ENCODE measurements around the gene NRXN3.

NRXN3 gene

GRCh38 chr14:78242086-78242485, 71.9 kb downstream of the NRXN3 start:
- Mint-ChIP-seq H3K9me3 (no peaks in the 10 kb centered on the region), H3K27me3 (no peaks in the 10 kb centered on the region), H3K36me3 (no peaks in the 10 kb centered on the region), H3K4me1 (no peaks in the 10 kb centered on the region), H3K4me3 (no peak overlapping the region), H3K27ac (no peak overlapping the region)
- CTCF ChIA-PET = no interaction called here
- no peak for DNase-seq

GRCh38 chr14:78243187-78243586, 73.0 kb downstream of the NRXN3 start:
- Mint-ChIP-seq H3K36me3 (no peaks in the 10 kb centered on the region), H3K9me3 (no peaks in the 10 kb centered on the region), H3K27me3 (no peaks in the 10 kb centered on the region), H3K4me1 (no peaks in the 10 kb centered on the region), H3K4me3 (no peak overlapping the region), H3K27ac (no peak overlapping the region)
- CTCF ChIA-PET = no interaction called here
- DNase-seq = no peak

- no peak for DNase-seq
- no peaks in the 10 kb centered on the region for H3K36me3 Mint-ChIP-seq
- no peaks in the 10 kb centered on the region for H3K27me3 Mint-ChIP-seq
- no peaks in the 10 kb centered on the region for H3K9me3 Mint-ChIP-seq
- no peak overlapping the region for H3K4me3 Mint-ChIP-seq
- no peaks in the 10 kb centered on the region for H3K4me1 Mint-ChIP-seq
- CTCF ChIA-PET = no interaction called here
- no peak overlapping the region for H3K27ac Mint-ChIP-seq
Observed at GRCh38 chr14:78245238-78245637, 75.1 kb downstream of the NRXN3 start.

GRCh38 chr14:78248501-78249090, 78.4 kb downstream of the NRXN3 start:
- no peaks in the 10 kb centered on the region for H3K36me3 Mint-ChIP-seq

GRCh38 chr14:78251308-78251707, 81.1 kb downstream of the NRXN3 start:
- H3K27ac Mint-ChIP-seq = no peak overlapping the region
- no peaks in the 10 kb centered on the region for H3K9me3 Mint-ChIP-seq

More at GRCh38 chr14:78248501-78249090, 78.4 kb downstream of the NRXN3 start:
- Mint-ChIP-seq H3K27ac (no peak overlapping the region), H3K27me3 (no peaks in the 10 kb centered on the region), H3K4me1 (no peaks in the 10 kb centered on the region), H3K9me3 (no peaks in the 10 kb centered on the region), H3K4me3 (no peak overlapping the region)
- no peak for DNase-seq
- CTCF ChIA-PET = no interaction called here

GRCh38 chr14:78253986-78254385, 83.8 kb downstream of the NRXN3 start:
- Mint-ChIP-seq H3K4me1 (no peaks in the 10 kb centered on the region), H3K4me3 (no peak overlapping the region), H3K27me3 (no peaks in the 10 kb centered on the region), H3K27ac (no peak overlapping the region), H3K36me3 (no peaks in the 10 kb centered on the region), H3K9me3 (no peaks in the 10 kb centered on the region)
- no peak for DNase-seq
- CTCF ChIA-PET = no interaction called here

More at GRCh38 chr14:78251308-78251707, 81.1 kb downstream of the NRXN3 start:
- no peaks in the 10 kb centered on the region for H3K4me1 Mint-ChIP-seq
- no peak for DNase-seq
- no peaks in the 10 kb centered on the region for H3K27me3 Mint-ChIP-seq
- no peak overlapping the region for H3K4me3 Mint-ChIP-seq
- H3K36me3 Mint-ChIP-seq = no peaks in the 10 kb centered on the region
- CTCF ChIA-PET = no interaction called here

GRCh38 chr14:78254911-78255461, 84.8 kb downstream of the NRXN3 start:
- H3K4me1 Mint-ChIP-seq = no peaks in the 10 kb centered on the region
- no peaks in the 10 kb centered on the region for H3K27me3 Mint-ChIP-seq
- CTCF ChIA-PET = no interaction called here
- no peak for DNase-seq
- no peak overlapping the region for H3K4me3 Mint-ChIP-seq
- no peak overlapping the region for H3K27ac Mint-ChIP-seq
- H3K9me3 Mint-ChIP-seq = no peaks in the 10 kb centered on the region
- H3K36me3 Mint-ChIP-seq = no peaks in the 10 kb centered on the region

GRCh38 chr14:78259831-78260230, 89.7 kb downstream of the NRXN3 start:
- no peaks in the 10 kb centered on the region for H3K36me3 Mint-ChIP-seq
- H3K9me3 Mint-ChIP-seq = no peaks in the 10 kb centered on the region
- CTCF ChIA-PET = no interaction called here
- H3K4me1 Mint-ChIP-seq = no peaks in the 10 kb centered on the region
- DNase-seq = no peak
- H3K27me3 Mint-ChIP-seq = no peaks in the 10 kb centered on the region
- H3K4me3 Mint-ChIP-seq = no peak overlapping the region
- H3K27ac Mint-ChIP-seq = no peak overlapping the region

GRCh38 chr14:78278464-78279250, 108.5 kb downstream of the NRXN3 start:
- H3K27me3 Mint-ChIP-seq = no peaks in the 10 kb centered on the region
- H3K4me1 Mint-ChIP-seq = no peaks in the 10 kb centered on the region
- no peak overlapping the region for H3K27ac Mint-ChIP-seq
- DNase-seq = no peak
- H3K9me3 Mint-ChIP-seq = no peaks in the 10 kb centered on the region
- no peaks in the 10 kb centered on the region for H3K36me3 Mint-ChIP-seq
- H3K4me3 Mint-ChIP-seq = no peak overlapping the region
- CTCF ChIA-PET = no interaction called here

- no peak for DNase-seq
- Mint-ChIP-seq H3K9me3 (no peaks in the 10 kb centered on the region), H3K27ac (no peak overlapping the region), H3K4me3 (no peak overlapping the region), H3K4me1 (no peaks in the 10 kb centered on the region), H3K36me3 (no peaks in the 10 kb centered on the region), H3K27me3 (no peaks in the 10 kb centered on the region)
- CTCF ChIA-PET = no interaction called here
Observed at GRCh38 chr14:78282437-78282836, 112.3 kb downstream of the NRXN3 start.

GRCh38 chr14:78286210-78286609, 116.0 kb downstream of the NRXN3 start:
- H3K36me3 Mint-ChIP-seq = no peaks in the 10 kb centered on the region
- H3K9me3 Mint-ChIP-seq = no peaks in the 10 kb centered on the region
- DNase-seq = no peak
- no peak overlapping the region for H3K4me3 Mint-ChIP-seq
- CTCF ChIA-PET = no interaction called here
- no peaks in the 10 kb centered on the region for H3K27me3 Mint-ChIP-seq
- no peaks in the 10 kb centered on the region for H3K4me1 Mint-ChIP-seq
- no peak overlapping the region for H3K27ac Mint-ChIP-seq

GRCh38 chr14:78292003-78292402, 121.8 kb downstream of the NRXN3 start:
- Mint-ChIP-seq H3K4me3 (no peak overlapping the region), H3K9me3 (no peaks in the 10 kb centered on the region), H3K27ac (no peak overlapping the region), H3K36me3 (no peaks in the 10 kb centered on the region), H3K4me1 (no peaks in the 10 kb centered on the region), H3K27me3 (no peaks in the 10 kb centered on the region)
- no peak for DNase-seq
- CTCF ChIA-PET = no interaction called here

GRCh38 chr14:78297858-78298257, 127.7 kb downstream of the NRXN3 start:
- H3K27ac Mint-ChIP-seq = no peak overlapping the region
- H3K27me3 Mint-ChIP-seq = peaks cover 5% of the 10 kb centered on the region
- no peaks in the 10 kb centered on the region for H3K36me3 Mint-ChIP-seq
- H3K4me1 Mint-ChIP-seq = no peaks in the 10 kb centered on the region
- H3K9me3 Mint-ChIP-seq = no peaks in the 10 kb centered on the region
- CTCF ChIA-PET = no interaction called here
- no peak for DNase-seq
- H3K4me3 Mint-ChIP-seq = no peak overlapping the region

- Mint-ChIP-seq H3K36me3 (no peaks in the 10 kb centered on the region), H3K27ac (no peak overlapping the region), H3K27me3 (peaks cover 5% of the 10 kb centered on the region), H3K4me1 (no peaks in the 10 kb centered on the region), H3K9me3 (no peaks in the 10 kb centered on the region), H3K4me3 (no peak overlapping the region)
- CTCF ChIA-PET = no interaction called here
- DNase-seq = no peak
Observed at GRCh38 chr14:78298298-78298697, 128.1 kb downstream of the NRXN3 start.

GRCh38 chr14:78302841-78303240, 132.7 kb downstream of the NRXN3 start:
- Mint-ChIP-seq H3K4me1 (no peaks in the 10 kb centered on the region), H3K36me3 (no peaks in the 10 kb centered on the region), H3K27me3 (peaks cover 1% of the 10 kb centered on the region), H3K4me3 (no peak overlapping the region), H3K27ac (no peak overlapping the region), H3K9me3 (no peaks in the 10 kb centered on the region)
- CTCF ChIA-PET = no interaction called here
- no peak for DNase-seq
